ENCODE results near the gene ANAPC13. TPM values are rescaled to one million over a fixed set of nuclear protein-coding genes. Genes with fewer than 3 reads are reported as not detected.

ANAPC13 gene
- total RNA-seq (2014; rRNA removed) (19.3 and 21.0 TPM in 2 replicates), Bru-seq, nascent RNA (percentile 72 among the genes with signal in this experiment), BruChase-seq, experiment 1, labeled RNA remaining after a 6-hour chase (percentile 89 among the genes with signal in this experiment), BruChase-seq, experiment 2, labeled RNA remaining after a 2-hour chase (percentile 77 among the genes with signal in this experiment)
- long read RNA-seq, transcript ANAPC13-204 (3 exons, 1,840 nt), result major isoform, 25 of 57 reads
- long read RNA-seq, transcript ANAPC13-201 (3 exons, 1,209 nt), result minor isoform, 23 of 57 reads
- long read RNA-seq, partial matches to known transcripts, result 0 of 57 reads
- long read RNA-seq, other reads (novel, unspliced or antisense), result 3 of 57 reads

DNA sequence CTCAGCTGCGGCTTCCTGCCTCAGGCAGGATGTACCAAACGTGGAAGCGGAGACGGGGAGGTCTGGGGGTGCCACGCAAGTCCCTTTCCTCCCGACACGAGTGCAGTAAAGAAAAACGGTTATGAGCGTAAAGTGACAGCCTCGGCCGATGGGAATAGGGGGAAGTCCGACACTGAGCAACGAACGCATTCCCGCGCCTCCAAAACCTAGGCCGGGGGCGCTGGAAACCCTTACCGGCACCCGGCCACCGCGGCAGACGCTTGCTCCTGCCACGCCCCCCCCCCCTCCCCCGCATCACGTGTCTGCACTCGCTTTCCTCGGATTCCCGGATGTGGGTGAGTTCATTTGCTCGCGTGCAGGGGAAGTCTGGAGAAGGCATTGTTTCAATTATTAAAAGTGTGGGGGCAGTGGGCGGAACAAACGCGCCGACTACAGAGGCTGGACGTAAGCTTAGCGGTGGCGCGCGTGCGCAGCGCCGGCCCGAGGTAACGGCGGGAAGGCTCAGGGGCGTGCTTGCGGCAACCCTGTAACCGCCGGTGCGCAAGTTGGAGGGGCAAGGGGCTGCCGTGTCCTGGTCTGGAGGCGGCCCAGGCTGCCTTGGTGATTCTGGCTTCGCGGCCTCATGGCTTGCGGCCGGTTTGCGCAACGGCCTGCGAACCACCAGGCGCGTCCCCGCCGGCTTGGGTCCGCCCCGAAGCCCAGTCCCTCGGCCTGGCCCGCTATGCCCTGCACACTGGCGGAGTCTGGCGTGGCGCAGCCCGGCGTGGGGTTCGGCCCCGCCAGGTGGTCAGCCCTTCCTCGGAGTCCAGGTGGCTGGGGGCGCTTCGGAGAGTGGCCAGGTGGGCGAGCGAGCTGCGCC is at the start of gene ANAPC13, which contains the start of gene CEP63:
Gene ANAPC13 (minus strand): TSS at position 268 of the 859 bp plus-strand sequence. CDS start 3,081 bp downstream, outside the sequence.
Gene CEP63 (plus strand): TSS at position 340 of the 859 bp plus-strand sequence. CDS start 9,264 bp downstream, outside the sequence.
- CTCF ChIA-PET, result no interaction called here
- TSS peak; percentile 53 for BruUV-seq (replicated peaks)

DNA sequence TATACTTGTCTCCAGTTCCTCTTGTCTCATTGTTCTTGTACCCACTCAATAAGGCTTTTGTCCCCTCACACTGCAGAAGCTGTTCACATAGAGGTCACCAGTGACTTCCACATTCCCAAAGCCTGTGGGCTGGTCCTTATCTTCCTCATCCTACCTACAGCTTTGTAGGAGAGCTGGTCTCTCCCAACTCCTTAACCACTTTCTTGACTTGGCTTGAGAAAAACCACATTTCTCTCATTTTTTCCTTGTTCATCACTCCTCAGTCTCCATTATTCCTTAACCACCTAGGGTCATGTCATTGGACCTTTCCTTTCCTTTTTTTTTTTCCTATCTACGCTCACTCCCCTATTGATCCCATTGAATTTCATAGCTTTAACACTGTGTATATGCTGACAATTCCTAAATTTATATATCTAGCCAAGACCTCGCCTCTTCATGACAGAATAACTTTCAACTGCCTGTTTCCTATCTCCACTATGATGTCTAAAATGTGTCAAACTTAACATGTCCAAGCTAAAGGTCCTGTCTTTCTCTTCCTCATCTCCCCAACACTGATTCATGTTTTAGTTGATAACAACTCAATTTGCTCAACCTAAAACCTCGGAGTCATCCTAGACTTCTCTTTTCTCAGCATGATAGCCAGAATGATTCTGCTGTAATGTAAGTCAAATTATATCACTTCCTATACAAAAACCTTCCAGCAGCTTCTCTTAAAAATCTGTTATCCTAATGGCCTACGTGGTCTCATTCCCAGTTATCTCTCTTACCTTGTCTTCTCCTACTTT is 49.6 kb upstream of the ANAPC13 start:
- Histone ChIP-seq H3K27me3 (ENCODE audit: low read length) (no peaks in the 10 kb centered on the region), H3K4me3 (ENCODE audit: low read length) (no peak overlapping the region), H3K9ac (ENCODE audit: low read length) (no peak overlapping the region), H3K4me1 (ENCODE audit: insufficient read depth, low read length) (no peaks in the 10 kb centered on the region), H3K27ac (ENCODE audit: low read length) (no peak overlapping the region), H3K79me2 (ENCODE audit: low read length) (no peaks in the 10 kb centered on the region), H3K9me2 (replicated peaks; ENCODE audit: low read length) (no peaks in the 10 kb centered on the region), H3K9me3 (ENCODE audit: low read length) (no peaks in the 10 kb centered on the region), H3K36me3 (ENCODE audit: low read depth, low read length) (no peaks in the 10 kb centered on the region), H2AFZ (ENCODE audit: low read length) (no peak overlapping the region), H3F3A (ENCODE audit: low read length, unreplicated experiment) (no peaks in the 10 kb centered on the region), H4K20me1 (ENCODE audit: low read length) (no peaks in the 10 kb centered on the region), H3K4me2 (ENCODE audit: low read length) (no peak overlapping the region)
- TF ChIP-seq, protein P1, sequence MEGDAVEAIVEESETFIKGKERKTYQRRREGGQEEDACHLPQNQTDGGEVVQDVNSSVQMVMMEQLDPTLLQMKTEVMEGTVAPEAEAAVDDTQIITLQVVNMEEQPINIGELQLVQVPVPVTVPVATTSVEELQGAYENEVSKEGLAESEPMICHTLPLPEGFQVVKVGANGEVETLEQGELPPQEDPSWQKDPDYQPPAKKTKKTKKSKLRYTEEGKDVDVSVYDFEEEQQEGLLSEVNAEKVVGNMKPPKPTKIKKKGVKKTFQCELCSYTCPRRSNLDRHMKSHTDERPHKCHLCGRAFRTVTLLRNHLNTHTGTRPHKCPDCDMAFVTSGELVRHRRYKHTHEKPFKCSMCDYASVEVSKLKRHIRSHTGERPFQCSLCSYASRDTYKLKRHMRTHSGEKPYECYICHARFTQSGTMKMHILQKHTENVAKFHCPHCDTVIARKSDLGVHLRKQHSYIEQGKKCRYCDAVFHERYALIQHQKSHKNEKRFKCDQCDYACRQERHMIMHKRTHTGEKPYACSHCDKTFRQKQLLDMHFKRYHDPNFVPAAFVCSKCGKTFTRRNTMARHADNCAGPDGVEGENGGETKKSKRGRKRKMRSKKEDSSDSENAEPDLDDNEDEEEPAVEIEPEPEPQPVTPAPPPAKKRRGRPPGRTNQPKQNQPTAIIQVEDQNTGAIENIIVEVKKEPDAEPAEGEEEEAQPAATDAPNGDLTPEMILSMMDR (conservative IDR thresholded peaks at IDR 0.05; ENCODE audit: low read depth, low read length), result no peak
- TF ChIP-seq EZH2 (IDR thresholded peaks at IDR 0.05; ENCODE audit: low read length, unreplicated experiment), result no peak
- no peak for TF ChIP-seq EZH2phosphoT487 (IDR thresholded peaks at IDR 0.05; ENCODE audit: borderline replicate concordance, low read length)
- ChIA-PET POLR2A (ENCODE audit: unreplicated experiment) (no interaction called here), CTCF (no interaction called here)
- BruUV-seq (replicated peaks), result no TSS peak
- DNase-seq (no peak), ATAC-seq (no peak)
- intact Hi-C loops (cut with micrococcal nuclease), result no loop called here

More for the DNA sequence above, at the start of gene ANAPC13, which contains the start of gene CEP63:
- peak within 1 kb of the TSS; percentile 95 for H3K9ac ChIP-seq (ENCODE audit: low read length)
- H3K4me2 ChIP-seq (ENCODE audit: low read length), result peak within 1 kb of the TSS; percentile 100
- intact Hi-C loops (cut with micrococcal nuclease), result no loop called here
- H2AFZ ChIP-seq (ENCODE audit: low read length), result peak within 1 kb of the TSS; percentile 97
- no peaks in the 10 kb centered on the region for H3K27me3 ChIP-seq (ENCODE audit: low read length)
- DNase-seq (peak; percentile 92), ATAC-seq (peak; percentile 83)
- H3K27ac ChIP-seq (ENCODE audit: low read length), result peak within 1 kb of the TSS; percentile 91
- H4K20me1 ChIP-seq (ENCODE audit: low read length), result no peaks in the 10 kb centered on the region
- no peaks in the 10 kb centered on the region for H3K9me2 ChIP-seq (replicated peaks; ENCODE audit: low read length)
- no peaks in the 10 kb centered on the region for H3F3A ChIP-seq (ENCODE audit: low read length, unreplicated experiment)
- peaks cover 73% of the 10 kb centered on the region for H3K79me2 ChIP-seq (ENCODE audit: low read length)
- POLR2A ChIA-PET (ENCODE audit: unreplicated experiment), result no interaction called here
- no peaks in the 10 kb centered on the region for H3K9me3 ChIP-seq (ENCODE audit: low read length)
- TF ChIP-seq EZH2phosphoT487 (IDR thresholded peaks at IDR 0.05; ENCODE audit: borderline replicate concordance, low read length), result no peak
- TF ChIP-seq, protein P1 (conservative IDR thresholded peaks at IDR 0.05; ENCODE audit: low read depth, low read length), result no peak
- no peak for TF ChIP-seq EZH2 (IDR thresholded peaks at IDR 0.05; ENCODE audit: low read length, unreplicated experiment)
- peaks cover 33% of the 10 kb centered on the region for H3K4me1 ChIP-seq (ENCODE audit: insufficient read depth, low read length)
- peak within 1 kb of the TSS; percentile 91 for H3K4me3 ChIP-seq (ENCODE audit: low read length)
- H3K36me3 ChIP-seq (ENCODE audit: low read depth, low read length), result no peaks in the 10 kb centered on the region; the same call in 1 of the 2 replicates

Data from PC-3 (cell line).